Measurements from ENCODE around the gene NKX1-2. TPM values are rescaled to one million over a fixed set of nuclear protein-coding genes. Genes with fewer than 3 reads are reported as not detected.

The NKX1-2 gene
- total RNA-seq, 1 experiment from 2014 or later: not detected

DNA sequence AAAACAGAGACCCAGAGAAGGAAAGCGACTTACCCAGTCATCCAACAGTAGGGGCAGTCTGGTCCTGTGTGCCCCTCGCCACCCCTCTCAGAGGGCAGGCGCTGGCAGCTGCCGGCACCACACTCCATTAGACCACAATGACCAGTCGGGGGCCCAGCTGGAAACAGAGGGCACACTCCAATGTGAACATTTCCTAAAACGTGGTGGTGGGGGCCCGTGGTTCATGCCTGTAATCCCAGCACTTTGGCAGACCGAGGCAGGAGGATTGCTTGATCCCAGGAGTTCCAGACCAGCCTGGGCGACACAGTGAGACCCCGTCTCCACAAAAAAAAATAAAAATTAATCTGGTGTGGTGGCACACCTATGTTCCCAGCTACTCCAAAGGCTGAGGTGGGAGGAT is 30.2 kb downstream of the NKX1-2 start:
- H3K4me1 ChIP-seq (ENCODE audit: insufficient read depth, low read length, poor library complexity, severe bottlenecking): no peaks in the 10 kb centered on the region
- no peak for TF ChIP-seq EZH2 (IDR thresholded peaks at IDR 0.05; ENCODE audit: borderline replicate concordance, low read depth, low read length, poor library complexity, severe bottlenecking)
- TF ChIP-seq, protein P1, sequence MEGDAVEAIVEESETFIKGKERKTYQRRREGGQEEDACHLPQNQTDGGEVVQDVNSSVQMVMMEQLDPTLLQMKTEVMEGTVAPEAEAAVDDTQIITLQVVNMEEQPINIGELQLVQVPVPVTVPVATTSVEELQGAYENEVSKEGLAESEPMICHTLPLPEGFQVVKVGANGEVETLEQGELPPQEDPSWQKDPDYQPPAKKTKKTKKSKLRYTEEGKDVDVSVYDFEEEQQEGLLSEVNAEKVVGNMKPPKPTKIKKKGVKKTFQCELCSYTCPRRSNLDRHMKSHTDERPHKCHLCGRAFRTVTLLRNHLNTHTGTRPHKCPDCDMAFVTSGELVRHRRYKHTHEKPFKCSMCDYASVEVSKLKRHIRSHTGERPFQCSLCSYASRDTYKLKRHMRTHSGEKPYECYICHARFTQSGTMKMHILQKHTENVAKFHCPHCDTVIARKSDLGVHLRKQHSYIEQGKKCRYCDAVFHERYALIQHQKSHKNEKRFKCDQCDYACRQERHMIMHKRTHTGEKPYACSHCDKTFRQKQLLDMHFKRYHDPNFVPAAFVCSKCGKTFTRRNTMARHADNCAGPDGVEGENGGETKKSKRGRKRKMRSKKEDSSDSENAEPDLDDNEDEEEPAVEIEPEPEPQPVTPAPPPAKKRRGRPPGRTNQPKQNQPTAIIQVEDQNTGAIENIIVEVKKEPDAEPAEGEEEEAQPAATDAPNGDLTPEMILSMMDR (conservative IDR thresholded peaks at IDR 0.05; ENCODE audit: low read depth, low read length): no peak
- H3K36me3 ChIP-seq (ENCODE audit: insufficient read depth, low read length, poor library complexity, severe bottlenecking): no peaks in the 10 kb centered on the region
- peaks cover 36% of the 10 kb centered on the region for H3K27me3 ChIP-seq (replicated peaks; ENCODE audit: insufficient read depth, low read depth, low read length, poor library complexity)
- intact Hi-C loops (cut with micrococcal nuclease; ENCODE audit: unreplicated experiment): no loop called here
- ChIA-PET CTCF (no interaction called here), POLR2A (ENCODE audit: low non-redundant PET) (no interaction called here)
- BruUV-seq (replicated peaks): no TSS peak
- H3K27ac ChIP-seq (ENCODE audit: low read depth, low read length, poor library complexity, severe bottlenecking): no peak overlapping the region
- no peak for DNase-seq (ENCODE audit: low spot score)
- no peaks in the 10 kb centered on the region for H3K9me3 ChIP-seq (ENCODE audit: low read depth, low read length, poor library complexity, severe bottlenecking)
- peak overlapping the region; percentile 74 for H3K4me3 ChIP-seq (ENCODE audit: low read depth, low read length, poor library complexity, severe bottlenecking)

DNA sequence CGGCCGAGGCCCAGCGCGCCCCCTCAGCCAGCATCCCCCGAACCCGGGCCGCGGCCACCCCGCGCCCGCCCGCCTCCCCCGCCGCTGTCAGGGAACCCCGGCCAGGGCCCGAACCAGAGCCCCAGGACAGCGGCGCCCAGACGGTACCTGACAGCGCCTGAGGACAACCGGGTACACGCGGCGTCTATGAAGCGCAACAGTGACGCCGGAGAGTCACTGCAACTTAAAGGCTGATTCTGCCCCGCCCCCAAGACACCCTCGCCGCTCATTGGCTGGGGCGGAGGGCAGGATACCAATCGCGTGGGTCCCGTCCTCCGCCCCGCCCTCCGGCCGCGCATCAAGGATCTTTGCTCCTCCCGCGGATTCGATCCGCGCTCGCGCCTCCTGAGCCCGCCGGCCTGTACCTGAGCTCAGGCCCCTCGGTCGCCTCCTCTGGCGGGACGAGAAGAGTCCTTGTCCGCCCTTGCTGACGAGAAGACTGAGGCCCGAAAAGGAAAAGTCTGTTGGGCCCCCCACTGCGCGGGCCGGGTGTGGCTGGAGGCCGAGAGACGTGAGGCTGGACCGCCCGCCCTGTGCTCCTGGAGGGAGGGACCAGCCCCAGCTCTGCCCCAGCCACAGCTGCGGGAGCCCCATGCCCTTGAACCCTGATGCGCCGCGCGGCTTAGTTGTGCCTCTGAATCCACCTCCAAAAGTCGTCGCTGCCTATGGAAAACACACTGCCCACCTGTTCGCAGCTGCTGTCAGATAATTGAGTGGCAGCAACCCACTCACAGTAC is 30.9 kb downstream of the NKX1-2 start, which contains the start of gene OAT:
OAT (minus strand) TSS at position 198 of the 776 bp plus-strand sequence. CDS start 6,752 bp downstream, outside the sequence.
- H3K36me3 ChIP-seq (ENCODE audit: insufficient read depth, low read length, poor library complexity, severe bottlenecking): no peaks in the 10 kb centered on the region
- H3K4me1 ChIP-seq (ENCODE audit: insufficient read depth, low read length, poor library complexity, severe bottlenecking): no peaks in the 10 kb centered on the region
- peak within 1 kb of the TSS; percentile 74 for H3K4me3 ChIP-seq (ENCODE audit: low read depth, low read length, poor library complexity, severe bottlenecking)
- ChIA-PET CTCF (no interaction called here), POLR2A (ENCODE audit: low non-redundant PET) (interaction anchor here (0.6 kb wide), 2 partner anchors 43 to 1243 kb away, joined by 3 to 4 read pairs; partner anchors contain the start of gene LHPP)
- TF ChIP-seq, protein P1 (conservative IDR thresholded peaks at IDR 0.05; ENCODE audit: low read depth, low read length): no peak
- no peak for TF ChIP-seq EZH2 (IDR thresholded peaks at IDR 0.05; ENCODE audit: borderline replicate concordance, low read depth, low read length, poor library complexity, severe bottlenecking)
- no peaks in the 10 kb centered on the region for H3K9me3 ChIP-seq (ENCODE audit: low read depth, low read length, poor library complexity, severe bottlenecking)
- no peak within 1 kb of the TSS for H3K27ac ChIP-seq (ENCODE audit: low read depth, low read length, poor library complexity, severe bottlenecking)
- peaks cover 32% of the 10 kb centered on the region for H3K27me3 ChIP-seq (replicated peaks; ENCODE audit: insufficient read depth, low read depth, low read length, poor library complexity)
- intact Hi-C loops (cut with micrococcal nuclease; ENCODE audit: unreplicated experiment): no loop called here
- peak; percentile 97 for DNase-seq (ENCODE audit: low spot score)
- BruUV-seq (replicated peaks): no TSS peak

DNA sequence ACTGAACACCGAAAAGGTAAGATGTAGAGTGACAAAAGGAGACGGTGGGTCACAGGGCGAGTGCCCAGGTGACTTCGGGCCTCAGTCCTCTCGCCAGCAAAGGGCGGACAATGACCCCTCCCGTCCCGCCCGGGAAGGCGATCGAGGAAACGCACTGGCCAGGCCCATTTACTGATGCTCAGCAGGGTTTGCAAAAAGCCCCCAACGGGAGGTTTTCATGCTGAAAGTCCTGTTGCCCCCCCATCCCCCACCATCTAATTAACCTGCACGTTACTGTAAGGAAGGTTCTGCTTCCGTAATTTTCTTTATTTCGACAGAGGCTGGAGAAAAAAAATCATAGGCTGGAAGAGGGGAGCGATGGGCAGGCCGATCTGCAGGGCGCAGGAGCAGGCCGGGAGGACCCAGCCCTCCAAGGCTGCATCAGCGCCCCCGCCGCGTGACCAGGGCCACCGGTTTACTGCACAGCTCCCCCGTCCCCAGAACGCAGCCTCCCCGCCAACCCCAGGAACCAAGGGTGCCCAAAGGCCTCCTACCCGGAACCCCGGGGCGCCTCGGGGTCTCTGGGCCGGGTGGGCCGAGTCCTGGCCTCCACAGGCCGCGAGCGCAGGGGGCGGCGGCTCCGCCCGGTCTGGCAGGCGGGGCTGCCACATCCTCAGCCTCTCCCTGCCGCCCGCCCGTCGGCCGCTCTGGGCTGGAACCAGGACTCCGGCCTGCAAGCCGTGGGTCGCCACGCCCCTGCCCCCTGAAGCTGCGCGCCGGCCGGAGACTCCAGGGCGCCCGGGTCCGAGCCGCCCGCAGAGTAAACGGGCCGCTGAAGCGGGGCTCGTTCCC is 31.7 kb downstream of the NKX1-2 start:
- TF ChIP-seq, protein P1 (conservative IDR thresholded peaks at IDR 0.05; ENCODE audit: low read depth, low read length): no peak
- no peak for TF ChIP-seq EZH2 (IDR thresholded peaks at IDR 0.05; ENCODE audit: borderline replicate concordance, low read depth, low read length, poor library complexity, severe bottlenecking)
- Histone ChIP-seq H3K27me3 (replicated peaks; ENCODE audit: insufficient read depth, low read depth, low read length, poor library complexity) (peaks cover 28% of the 10 kb centered on the region), H3K9me3 (ENCODE audit: low read depth, low read length, poor library complexity, severe bottlenecking) (no peaks in the 10 kb centered on the region), H3K4me3 (ENCODE audit: low read depth, low read length, poor library complexity, severe bottlenecking) (peak overlapping the region; percentile 74), H3K36me3 (ENCODE audit: insufficient read depth, low read length, poor library complexity, severe bottlenecking) (no peaks in the 10 kb centered on the region), H3K27ac (ENCODE audit: low read depth, low read length, poor library complexity, severe bottlenecking) (no peak overlapping the region), H3K4me1 (ENCODE audit: insufficient read depth, low read length, poor library complexity, severe bottlenecking) (no peaks in the 10 kb centered on the region)
- BruUV-seq (replicated peaks): no TSS peak
- ChIA-PET POLR2A (ENCODE audit: low non-redundant PET) (interaction anchor here (0.7 kb wide), 1 partner anchor 1339 kb away, joined by 3 read pairs; no protein-coding TSS in a partner anchor), CTCF (interaction anchor here (0.7 kb wide), 1 partner anchor 176 kb away, joined by 3 read pairs; no protein-coding TSS in a partner anchor)
- intact Hi-C loops (cut with micrococcal nuclease; ENCODE audit: unreplicated experiment): no loop called here
- DNase-seq (ENCODE audit: low spot score): peak; percentile 34
